GM12865 (cell line): ENCODE data around the gene ADCY9.

ENCODE experiments used
- DNase-seq: peaks from one replicate; pipeline ENCODE4 v3.0.0; 2010; ENCODE audit warnings: low read depth
- H3K4me3 ChIP-seq: 2 replicates; pipeline ENCODE4 v1.5.1; 2011; ENCODE audit warnings: mild to moderate bottlenecking, low read depth, low read length, control low read depth
- CTCF ChIP-seq: IDR thresholded peaks from 2 replicates; pipeline ENCODE4 v1.5.1; 2011; ENCODE audit warnings: low read length, control low read depth, low read depth, inconsistent platforms; ENCODE audit not compliant: insufficient read depth; ENCODE audit errors: missing control alignments

ADCY9 gene

DNA sequence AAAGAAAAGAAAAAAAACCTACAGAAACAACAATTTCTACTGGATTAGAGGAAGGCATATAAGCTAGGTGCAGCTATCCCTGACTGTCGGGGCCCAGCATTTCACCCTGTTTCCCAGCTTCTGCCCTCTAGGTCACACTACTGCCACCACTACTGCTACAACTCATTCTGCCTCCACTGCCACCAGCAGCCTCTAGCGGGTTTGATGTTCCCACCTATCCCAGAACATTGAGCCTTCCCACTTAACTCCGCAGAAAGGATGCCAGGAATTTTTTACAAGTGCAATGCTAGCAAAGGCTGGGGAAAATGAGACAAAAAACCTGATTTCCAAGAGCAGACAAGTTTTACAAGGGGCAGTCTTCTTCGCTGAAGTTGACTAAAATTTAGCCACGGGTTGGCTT, 10.4 kb downstream of the ADCY9 start:
- no peak for DNase-seq
- no peak overlapping the region for H3K4me3 ChIP-seq
- no peak for TF ChIP-seq CTCF

- TF ChIP-seq CTCF: no peak
- no peak for DNase-seq
- H3K4me3 ChIP-seq: no peak overlapping the region
Measured at GRCh38 chr16:4103745-4104144, 12.5 kb downstream of the ADCY9 start.

DNA sequence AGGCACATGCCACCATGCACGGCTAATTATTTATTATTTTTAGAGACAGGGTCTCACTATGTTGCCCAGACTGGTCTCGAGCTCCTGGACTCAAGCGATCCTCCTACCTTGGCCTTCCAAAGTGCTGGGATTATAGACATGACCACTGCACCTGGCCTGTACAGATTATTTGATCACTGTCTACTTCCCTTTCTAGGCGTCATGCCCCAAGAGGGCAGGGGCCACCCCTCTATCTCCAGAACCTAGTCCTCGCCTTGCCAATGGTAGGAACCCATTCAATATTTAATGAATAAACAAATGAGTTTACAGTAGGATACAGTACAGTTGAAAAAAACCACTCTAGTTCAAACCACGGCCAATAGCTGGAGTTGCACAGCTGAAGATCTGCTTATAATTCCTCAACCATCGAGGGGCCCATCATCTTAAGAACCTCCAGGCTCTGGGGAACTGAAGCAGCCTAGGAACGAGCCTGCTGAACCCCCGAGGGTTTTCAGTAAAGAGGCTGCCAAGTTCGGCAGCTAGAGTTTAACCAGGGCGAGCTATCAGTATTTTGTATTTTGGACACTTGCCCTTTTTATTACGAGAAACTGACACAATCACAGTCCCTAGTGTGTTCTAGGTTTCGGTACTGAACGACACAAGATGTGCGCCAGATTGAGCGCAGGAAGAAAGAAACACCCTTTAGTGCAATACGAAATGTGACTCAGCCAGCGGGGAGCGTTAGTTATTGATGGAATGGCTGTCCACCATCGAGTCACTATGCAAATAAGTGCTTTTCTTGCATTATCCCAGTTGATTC, 14.6 kb downstream of the ADCY9 start:
- no peak for DNase-seq
- no peak overlapping the region for H3K4me3 ChIP-seq
- no peak for TF ChIP-seq CTCF

DNA sequence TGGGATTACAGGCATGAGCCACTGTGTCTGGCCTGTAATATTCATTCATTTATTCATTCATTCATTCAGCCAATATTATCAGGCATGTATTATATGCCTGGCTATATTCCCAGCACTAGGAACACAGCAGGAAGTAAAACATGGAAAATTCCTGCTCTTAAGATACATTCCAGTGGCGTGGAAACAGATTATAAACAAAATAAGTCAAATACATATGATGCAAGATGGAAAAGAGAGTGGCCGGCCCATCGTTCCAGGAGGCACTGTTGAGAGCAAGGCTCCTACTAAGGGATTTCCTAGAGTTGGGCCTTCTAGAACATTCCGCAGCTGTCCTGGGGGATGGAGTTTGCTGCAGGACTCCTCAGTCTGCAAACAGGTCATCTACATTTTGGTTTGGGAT, 17.7 kb downstream of the ADCY9 start:
- no peak for TF ChIP-seq CTCF
- H3K4me3 ChIP-seq: no peak overlapping the region
- no peak for DNase-seq

DNA sequence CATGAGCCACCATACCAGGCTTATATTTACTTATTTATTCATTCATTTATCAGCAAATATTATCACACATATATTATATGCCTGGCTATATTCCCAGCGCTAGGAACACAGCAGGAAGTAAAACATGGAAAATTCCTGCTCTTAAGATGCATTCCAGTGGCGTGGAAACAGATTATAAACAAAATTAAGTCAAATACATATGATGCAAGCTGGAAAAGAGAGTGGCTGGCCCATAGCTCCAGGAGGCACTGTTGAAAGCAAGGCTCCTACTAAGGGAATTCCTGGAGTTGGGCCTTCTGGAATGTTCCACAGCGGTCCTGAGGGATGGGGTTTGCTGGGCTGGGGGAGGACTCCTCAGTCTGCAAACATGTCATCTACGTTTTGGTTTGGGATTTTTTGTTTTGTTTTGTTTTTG, 18.4 kb downstream of the ADCY9 start:
- no peak for DNase-seq
- TF ChIP-seq CTCF: no peak
- H3K4me3 ChIP-seq: no peak overlapping the region

- DNase-seq: no peak
- no peak for TF ChIP-seq CTCF
- H3K4me3 ChIP-seq: no peak overlapping the region
Measured at GRCh38 chr16:4096509-4096908, 19.7 kb downstream of the ADCY9 start.
